GM03348 (cell line): Measurements from ENCODE around the gene HEATR9.

Source experiments
- DNase-seq: peaks from one replicate; pipeline ENCODE4 v3.0.0; 2012; ENCODE audit warnings: low spot score

The HEATR9 gene

DNA sequence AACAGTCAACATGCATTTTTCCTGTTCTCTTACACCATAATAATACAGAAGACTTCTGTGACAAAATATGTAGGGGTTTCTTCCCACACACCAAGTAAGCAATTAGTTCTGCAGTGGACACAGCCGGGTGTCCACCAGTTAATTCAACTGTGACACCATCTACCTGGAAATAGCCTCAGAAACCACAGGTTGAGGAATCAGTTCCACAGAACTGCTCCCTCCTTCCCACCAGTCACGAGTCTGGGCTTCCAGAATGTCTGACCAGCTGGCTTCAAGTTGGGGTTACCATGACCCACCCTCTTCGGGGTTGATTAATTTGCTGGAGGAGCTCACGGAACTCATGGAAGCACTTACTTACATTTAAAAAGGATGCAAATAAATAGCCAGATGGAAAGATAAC lies 25.1 kb upstream of the HEATR9 start:
- no peak for DNase-seq

GRCh38 chr17:35892091-35893035 lies 23.7 kb upstream of the HEATR9 start:
- DNase-seq = no peak

DNA sequence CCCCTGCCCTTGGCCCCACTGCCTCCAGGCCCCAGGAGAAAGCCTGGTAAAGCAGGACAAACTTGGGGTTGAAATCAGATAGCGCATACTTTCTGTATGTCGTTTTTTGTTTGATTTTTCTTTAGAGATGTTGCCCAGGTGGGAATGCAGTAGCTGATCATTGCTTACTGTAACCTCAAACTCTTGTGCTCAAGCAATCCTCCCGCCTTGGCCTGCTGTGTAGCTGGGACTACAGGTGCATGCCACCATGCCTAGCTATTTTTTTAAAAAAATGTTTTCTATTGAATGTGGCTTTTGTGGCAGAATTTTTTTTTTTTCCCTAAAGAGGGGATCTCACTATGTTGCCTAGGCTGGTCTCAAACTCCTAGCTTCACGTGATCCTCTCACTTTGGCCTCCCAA lies 22.6 kb upstream of the HEATR9 start:
- DNase-seq = no peak

- DNase-seq = no peak
Measured at GRCh38 chr17:35890774-35891155, 22.1 kb upstream of the HEATR9 start.

DNA sequence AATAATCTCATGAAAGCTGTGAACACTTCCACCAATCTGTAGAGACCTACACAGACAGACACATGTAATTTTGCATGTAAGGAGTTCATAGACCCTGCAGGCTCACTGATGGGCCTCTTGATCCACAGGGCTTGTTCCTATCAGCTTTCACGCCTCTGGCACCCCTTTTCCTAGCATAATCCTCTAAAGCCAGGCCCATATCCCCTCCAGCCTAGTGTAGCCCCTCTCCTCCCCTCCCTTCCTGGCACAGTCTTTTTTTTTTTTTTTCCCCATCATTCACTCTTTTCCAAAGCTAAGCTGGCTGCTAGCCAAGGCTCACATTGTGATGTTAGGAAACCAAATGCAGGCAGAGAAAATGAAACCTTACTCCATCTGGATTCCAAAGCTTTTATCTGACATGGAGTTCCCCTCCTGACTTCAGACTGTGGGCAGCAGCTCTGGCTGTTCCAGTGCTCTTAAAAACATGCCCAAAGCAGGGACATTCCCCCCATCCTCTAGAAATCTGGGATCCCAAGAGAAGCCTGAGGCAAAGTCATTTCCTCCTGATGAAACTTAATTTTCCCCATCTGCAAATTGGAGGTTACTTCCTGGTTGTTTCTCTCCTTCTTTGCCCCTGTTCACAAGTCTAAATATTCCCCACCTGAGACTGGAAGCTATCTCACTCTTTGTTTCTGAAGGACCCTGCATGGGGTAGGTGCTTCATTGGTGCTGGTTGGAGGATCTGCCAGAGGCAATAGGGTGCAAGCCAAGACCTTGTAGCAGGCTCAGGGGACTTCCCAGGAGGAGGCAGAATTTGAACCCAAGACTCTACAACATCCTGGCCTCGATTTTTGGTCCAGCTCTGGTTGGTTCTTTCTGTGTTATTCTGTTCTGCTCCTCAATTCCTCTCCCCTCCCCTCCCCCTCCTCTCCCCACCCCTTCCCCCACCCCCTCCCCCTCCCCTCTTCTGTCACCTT lies 21.4 kb upstream of the HEATR9 start:
- peak; percentile 41 for DNase-seq

GRCh38 chr17:35889241-35889640 lies 20.6 kb upstream of the HEATR9 start:
- no peak for DNase-seq

DNA sequence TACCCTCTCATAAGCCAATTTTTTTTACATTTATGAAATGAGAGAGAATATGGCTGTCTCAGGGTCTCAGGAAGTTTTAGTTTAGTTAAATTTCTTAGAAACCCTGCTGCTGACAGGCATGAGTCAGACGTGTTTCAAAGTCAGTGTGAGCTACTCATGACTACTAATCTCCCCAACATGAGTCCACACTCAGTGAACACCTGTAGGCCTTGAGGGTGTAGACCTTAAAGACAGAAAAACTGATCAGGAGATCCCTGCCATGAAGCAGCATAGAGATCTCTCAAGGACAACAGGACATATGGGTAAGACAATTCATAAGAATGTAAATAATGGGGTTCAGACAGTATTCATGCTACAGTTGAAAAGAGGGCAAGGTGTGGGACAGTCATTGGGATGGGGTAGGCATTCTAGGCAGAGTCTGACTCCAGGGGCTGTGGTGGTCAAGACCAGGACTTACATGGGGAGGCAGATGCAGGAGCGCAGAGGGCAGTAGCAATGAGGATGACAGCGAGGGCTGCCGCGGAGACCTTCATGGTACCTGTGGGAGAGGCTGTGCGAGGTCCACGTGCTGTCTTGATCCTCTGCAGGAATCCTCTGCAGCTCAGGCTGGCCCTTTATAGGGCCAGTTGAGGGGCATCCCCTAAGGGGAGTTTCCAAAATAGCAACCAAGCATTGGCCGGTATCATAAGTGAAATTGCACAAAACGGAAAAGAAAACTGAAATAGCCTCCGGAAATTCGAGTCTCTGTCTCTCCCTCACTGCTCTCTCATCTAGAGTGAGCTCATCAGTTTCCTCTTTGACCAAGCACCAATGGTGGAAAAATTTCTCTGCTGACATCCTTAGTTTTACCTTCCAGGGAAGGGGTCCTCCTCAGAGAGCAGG lies 11.3 kb upstream of the HEATR9 start, which contains the start of gene CCL5:
CCL5 (minus strand) TSS at position 588 of the 882 bp plus-strand sequence.
- no peak for DNase-seq

GRCh38 chr17:35878361-35878760 lies 9.7 kb upstream of the HEATR9 start:
- no peak for DNase-seq

DNA sequence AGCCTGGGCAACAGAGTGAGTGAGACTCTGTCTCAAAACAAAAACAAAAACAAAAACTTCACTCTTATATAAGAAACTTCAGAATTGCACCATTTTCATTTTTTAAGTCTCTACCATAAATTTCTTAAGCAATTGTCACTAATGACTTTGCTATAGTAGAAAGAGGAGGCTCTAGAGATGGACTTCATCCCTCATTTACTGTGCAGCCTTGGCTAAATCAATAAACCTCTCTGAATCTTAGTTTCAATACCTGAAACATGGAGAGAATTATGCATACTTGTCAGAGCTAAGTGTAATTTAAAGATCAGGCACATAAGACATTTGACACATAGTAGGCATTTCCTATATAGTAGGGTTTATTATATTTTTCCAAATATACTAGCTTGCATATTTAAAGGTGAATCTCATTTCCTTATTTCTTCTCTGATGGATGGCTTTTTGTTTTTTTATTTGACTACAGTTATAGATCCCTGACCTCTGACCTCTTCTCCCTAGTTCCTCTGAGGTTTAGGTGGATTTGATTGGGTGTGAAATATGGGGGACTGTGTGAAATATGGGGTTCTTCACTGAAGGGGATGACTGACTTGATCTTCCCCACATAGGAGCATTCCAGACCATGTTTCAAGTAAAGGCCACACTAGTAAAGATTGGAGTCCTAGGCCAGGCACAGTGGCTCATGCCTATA lies 8.8 kb upstream of the HEATR9 start:
- DNase-seq = no peak

DNA sequence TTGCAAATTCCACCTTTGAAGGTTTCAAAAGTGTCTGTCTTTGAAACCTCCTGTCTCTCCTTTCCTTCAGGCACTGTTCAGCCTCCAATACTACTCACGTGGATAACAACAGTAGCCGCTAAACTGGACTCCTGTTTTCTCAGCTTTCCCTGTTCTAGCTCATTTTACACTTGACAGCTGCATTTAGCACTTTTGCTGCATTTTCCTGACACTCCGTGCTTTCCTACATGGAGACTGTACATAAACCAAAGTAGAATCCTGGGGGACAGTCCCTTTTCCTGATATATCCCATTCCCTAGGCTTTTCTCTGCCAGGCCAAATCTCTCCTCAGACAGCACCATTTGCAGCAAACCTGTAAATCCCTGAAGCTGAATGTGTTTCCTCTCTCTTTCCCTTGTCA lies 7.8 kb upstream of the HEATR9 start:
- no peak for DNase-seq

GRCh38 chr17:35875800-35876139 lies 7.1 kb upstream of the HEATR9 start:
- DNase-seq = no peak

DNA sequence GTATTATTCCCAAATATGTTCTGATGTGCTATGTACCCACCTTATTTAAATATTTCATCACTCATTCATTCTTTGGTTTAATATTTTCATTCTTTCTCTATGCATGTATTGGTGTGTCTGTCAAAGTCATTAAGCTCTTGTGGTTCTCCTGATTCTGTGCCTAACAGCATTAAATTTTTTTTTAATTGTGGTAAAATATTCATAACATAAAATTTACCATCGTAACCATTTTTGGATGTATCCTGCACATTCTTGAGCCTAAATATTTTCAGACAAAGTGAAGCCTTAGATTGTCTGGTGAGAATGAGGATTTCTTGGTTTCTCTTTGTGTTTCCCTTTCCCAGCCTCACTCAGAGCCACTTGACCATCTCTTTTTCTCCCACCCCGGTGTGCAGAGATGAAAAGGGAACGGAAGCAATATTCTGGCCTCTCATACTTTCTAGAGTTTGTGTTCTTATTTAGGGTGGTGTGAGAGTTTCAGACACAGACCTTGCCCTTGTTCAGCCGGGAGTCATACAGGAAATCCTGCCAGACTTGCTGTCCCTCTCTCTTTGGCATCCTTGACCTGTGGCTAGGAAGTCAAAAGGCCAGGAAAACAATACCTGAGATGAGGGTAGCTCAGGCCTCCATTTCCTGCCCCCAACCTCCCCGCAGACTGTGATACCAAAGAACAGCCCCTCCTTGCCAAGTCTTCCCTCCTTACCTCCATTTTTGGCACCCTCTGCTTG lies 6.5 kb upstream of the HEATR9 start:
- DNase-seq = no peak

GRCh38 chr17:35872196-35872980 lies 3.7 kb upstream of the HEATR9 start:
- no peak for DNase-seq

DNA sequence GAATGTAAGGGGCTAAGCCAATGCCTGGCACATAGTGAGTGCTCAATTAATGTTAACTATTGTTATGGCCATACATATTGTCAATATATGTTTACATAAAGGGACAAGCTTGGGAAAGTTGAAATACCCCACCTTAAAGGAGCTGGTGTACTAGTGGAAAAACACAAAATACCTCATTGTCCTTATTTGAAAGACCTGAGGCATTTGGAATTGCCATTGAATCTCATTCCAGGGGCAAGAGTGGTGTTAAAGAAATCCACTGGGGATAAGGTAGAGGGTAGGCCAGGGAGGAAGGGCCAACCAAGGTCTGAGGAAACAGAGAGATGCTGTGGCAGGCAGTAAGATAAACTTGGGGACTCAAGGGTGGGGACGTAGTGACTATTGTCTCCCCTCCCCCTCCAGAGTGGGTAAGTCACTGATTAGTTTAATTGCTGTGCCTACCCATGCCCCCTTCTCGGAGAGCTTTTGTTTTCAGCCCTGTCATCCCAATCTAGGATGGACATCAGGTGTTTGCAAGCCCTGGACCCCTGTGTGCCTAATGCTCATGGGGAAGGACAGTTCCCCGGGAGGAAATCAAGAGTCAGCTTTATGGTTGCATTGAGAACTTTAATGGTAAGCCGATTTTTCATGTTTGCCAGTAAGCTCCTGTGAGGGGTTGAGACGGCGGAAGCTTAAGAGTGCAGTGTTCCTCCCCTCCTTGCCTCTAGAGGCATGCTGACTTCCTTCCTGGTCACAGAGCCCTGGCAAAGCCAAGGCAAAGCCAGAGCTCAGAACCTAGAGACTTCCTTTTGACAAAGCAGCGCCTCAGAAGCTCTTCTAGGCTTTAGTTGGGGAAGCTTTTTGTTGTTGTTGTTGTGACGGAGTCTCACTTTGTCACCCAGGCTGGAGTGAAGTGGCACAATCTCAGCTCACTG lies 2.5 kb upstream of the HEATR9 start:
- DNase-seq = no peak

DNA sequence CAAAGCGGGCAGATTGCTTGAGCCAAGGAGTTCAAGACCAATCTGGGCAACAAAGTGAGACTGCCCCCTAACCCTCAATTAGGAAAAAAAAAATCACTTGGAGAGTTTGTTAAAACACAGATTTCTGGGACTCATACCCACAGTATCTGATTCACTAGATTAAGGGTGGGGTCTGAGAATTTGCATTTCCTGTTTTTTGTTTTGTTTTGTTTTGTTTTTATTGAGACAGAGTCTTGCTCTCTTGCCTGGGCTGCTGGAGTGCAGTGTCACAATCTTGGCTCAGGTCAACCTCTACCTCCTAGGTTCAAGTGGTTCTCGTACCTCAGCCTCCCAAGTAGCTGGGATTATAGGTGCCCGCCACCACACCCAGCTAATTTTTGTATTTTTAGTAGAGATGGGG lies 1.1 kb downstream of the HEATR9 start:
- DNase-seq = no peak

DNA sequence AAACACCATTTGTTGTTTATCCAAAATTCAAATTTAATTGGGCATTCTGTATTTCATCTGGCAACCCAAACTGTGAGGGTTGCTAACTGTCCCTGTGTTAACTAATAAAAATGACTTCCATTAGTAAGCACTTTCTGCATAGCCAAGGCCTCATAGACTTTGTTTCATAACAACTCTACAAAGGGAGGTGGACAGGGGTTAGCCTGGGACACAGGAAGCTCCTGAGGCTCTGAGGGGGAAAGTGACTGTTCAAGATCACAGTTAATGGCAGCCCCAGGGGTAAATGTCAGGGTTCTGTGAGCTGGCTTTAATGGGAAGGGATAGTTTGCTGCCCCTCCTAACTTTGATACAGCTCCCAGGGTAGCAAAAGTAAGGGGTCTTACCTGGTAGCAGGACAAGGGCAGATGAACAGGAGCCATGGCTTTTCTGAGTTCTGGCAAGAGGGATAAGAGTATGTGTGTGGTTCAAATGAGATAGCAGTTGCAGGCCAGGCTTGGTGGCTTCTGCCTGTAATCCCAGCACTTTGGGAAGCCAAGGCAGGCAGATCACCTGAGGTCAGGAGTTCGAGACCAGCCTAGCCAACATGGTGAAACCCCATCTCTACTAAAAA lies 2.2 kb downstream of the HEATR9 start:
- DNase-seq = no peak

DNA sequence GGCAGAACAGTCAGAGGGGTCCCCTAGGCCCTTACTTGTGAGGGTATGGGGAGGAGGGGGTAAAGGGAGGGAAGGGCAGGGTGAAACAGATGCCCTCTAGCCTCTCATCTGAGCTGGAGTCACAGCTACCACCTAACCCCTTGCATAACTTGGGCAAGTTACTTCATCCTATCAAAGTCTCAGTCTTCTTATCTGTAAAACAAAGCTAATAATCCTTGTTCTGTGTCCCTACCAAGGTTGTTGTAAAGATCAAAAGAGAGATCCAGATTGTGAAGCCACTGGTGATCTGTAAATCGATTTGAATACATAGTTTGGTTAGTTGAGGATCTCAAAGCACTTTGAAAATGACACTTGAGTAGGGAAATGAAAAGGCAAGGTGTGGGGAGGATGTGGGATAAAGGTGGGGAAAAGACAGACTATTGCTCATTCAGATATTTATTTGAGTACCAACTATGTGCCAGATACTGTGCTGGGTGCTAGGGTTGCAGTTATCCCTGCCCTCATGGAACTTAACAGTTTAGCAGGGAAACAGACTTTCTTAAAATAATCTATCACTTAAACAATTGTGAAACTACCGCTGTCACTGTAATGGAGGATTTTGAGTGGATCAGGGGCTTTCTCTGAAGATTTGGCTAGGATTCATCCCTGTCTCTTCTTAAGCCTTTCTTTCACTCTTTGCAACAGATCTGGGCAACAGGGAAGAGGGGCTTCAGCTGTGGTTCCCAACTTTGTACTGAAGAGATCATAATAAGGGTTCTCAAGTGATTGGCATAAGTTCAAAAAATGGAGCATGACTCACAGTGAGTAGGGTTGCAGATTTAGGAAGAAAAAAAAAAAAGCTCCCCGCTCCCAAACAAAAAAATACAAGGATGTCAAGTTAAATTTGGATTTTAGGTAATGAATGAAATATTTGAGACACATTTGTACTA lies 3.0 kb downstream of the HEATR9 start:
- DNase-seq = peak; percentile 39
